HEK293T (cell line): ENCODE measurements around the gene HTD2.

Experiments
- ARNT ChIP-seq: fragments of 450-650 bp; IDR thresholded peaks from 2 replicates; pipeline ENCODE4 v1.6.1; 2017; ENCODE audit warnings: mild to moderate bottlenecking
- CTBP1 ChIP-seq: fragments of 450-650 bp; IDR thresholded peaks from 2 replicates; pipeline ENCODE4 v1.6.1; 2016; ENCODE audit warnings: borderline replicate concordance
- ELF4 ChIP-seq: fragments of 450-650 bp; IDR thresholded peaks from 2 replicates; pipeline ENCODE4 v1.6.1; 2017; ENCODE audit warnings: antibody characterized with exemption
- FOXM1 ChIP-seq: fragments of 450-650 bp; IDR thresholded peaks from 2 replicates; pipeline ENCODE4 v1.6.1; 2017; ENCODE audit warnings: mild to moderate bottlenecking, borderline replicate concordance
- HDGF ChIP-seq: fragments of 450-650 bp; IDR thresholded peaks from 2 replicates; pipeline ENCODE4 v1.6.1; 2017; ENCODE audit warnings: antibody characterized with exemption, borderline replicate concordance
- L3MBTL2 ChIP-seq: fragments of 450-650 bp; conservative IDR thresholded peaks from 2 replicates; pipeline ENCODE4 v1.6.1; 2016; ENCODE audit warnings: mild to moderate bottlenecking
- LEF1 ChIP-seq: fragments of 450-650 bp; IDR thresholded peaks from 2 replicates; pipeline ENCODE4 v1.6.1; 2017; ENCODE audit warnings: mild to moderate bottlenecking, borderline replicate concordance
- NFRKB ChIP-seq: fragments of 450-650 bp; IDR thresholded peaks from 2 replicates; pipeline ENCODE4 v1.6.1; 2016; ENCODE audit warnings: mild to moderate bottlenecking, moderate library complexity
- SP1 ChIP-seq: fragments of 450-650 bp; IDR thresholded peaks from 2 replicates; pipeline ENCODE4 v1.6.1; 2017
- SUZ12 ChIP-seq: fragments of 450-650 bp; IDR thresholded peaks from 2 replicates; pipeline ENCODE4 v1.6.1; 2016; ENCODE audit warnings: mild to moderate bottlenecking

DNA sequence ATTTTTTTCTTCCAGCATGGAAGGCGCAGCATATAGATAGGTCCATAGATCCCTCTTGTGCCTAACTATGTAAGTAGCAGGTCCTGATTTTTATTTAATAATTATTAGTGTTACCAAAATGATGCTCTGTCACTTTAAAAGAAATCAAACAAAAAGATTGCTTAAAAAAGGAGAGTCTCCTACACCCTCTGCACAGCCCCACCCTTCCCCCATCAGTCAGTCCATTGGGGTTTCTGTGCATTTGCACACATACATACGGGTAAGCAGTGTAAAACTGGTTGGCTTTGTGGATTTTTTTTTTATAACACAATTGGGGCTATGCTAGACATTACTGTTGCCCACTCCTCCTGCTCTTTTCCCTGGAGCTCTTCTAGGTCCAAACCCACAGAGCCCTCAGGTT lies 7.2 kb upstream of the HTD2 start:
- TF ChIP-seq CTBP1: no peak
- TF ChIP-seq ARNT: no peak
- TF ChIP-seq L3MBTL2: no peak
- TF ChIP-seq FOXM1: no peak
- no peak for TF ChIP-seq SUZ12
- TF ChIP-seq ELF4: no peak
- TF ChIP-seq HDGF: no peak
- no peak for TF ChIP-seq SP1
- TF ChIP-seq LEF1: no peak
- no peak for TF ChIP-seq NFRKB
